H9 (cell line): ENCODE measurements around the gene RAPGEF3. TPM values are rescaled to one million over a fixed set of nuclear protein-coding genes. Genes with fewer than 3 reads are reported as not detected.

Experiments used
- DNase-seq: peaks from one replicate; pipeline ENCODE4 v3.0.0-alpha.2; 2017
- H2AFZ ChIP-seq: one replicate; pipeline ENCODE4 v1.6.1; 2013; ENCODE audit warnings: mild to moderate bottlenecking, low read length, control low read depth, moderate library complexity
- H2AK5ac ChIP-seq: 2 replicates; pipeline ENCODE4 v1.6.1; 2013; ENCODE audit warnings: low read length, control low read depth, mixed read lengths; ENCODE audit not compliant: insufficient read length
- H2BK120ac ChIP-seq: one replicate; pipeline ENCODE4 v1.6.1; 2013; ENCODE audit warnings: low read depth, mild to moderate bottlenecking, low read length, control low read depth, inconsistent platforms; ENCODE audit not compliant: poor library complexity, severe bottlenecking
- H2BK12ac ChIP-seq: 2 replicates; pipeline ENCODE4 v1.6.1; 2013; ENCODE audit warnings: low read length, control low read depth, mixed read lengths, low read depth; ENCODE audit not compliant: insufficient read length
- H2BK15ac ChIP-seq: 2 replicates; pipeline ENCODE4 v1.6.1; 2013; ENCODE audit warnings: low read depth, low read length, control low read depth
- H2BK20ac ChIP-seq: one replicate; pipeline ENCODE4 v1.6.1; 2013; ENCODE audit warnings: low read depth, mild to moderate bottlenecking, low read length, control low read depth, inconsistent platforms; ENCODE audit not compliant: poor library complexity, severe bottlenecking
- H2BK5ac ChIP-seq: 2 replicates; pipeline ENCODE4 v1.6.1; 2013; ENCODE audit warnings: low read length, control low read depth, mixed read lengths; ENCODE audit not compliant: insufficient read length
- H3K14ac ChIP-seq: 2 replicates; pipeline ENCODE4 v1.6.1; 2013; ENCODE audit warnings: low read length, control low read depth; ENCODE audit not compliant: insufficient read depth
- H3K18ac ChIP-seq: 2 replicates; pipeline ENCODE4 v1.6.1; 2013; ENCODE audit warnings: low read depth, mild to moderate bottlenecking, mixed read lengths, low read length, control low read depth; ENCODE audit not compliant: insufficient read length
- H3K23ac ChIP-seq: 2 replicates; pipeline ENCODE4 v1.6.1; 2013; ENCODE audit warnings: low read length, control low read depth, mixed read lengths, low read depth; ENCODE audit not compliant: insufficient read length
- H3K23me2 ChIP-seq: 2 replicates; pipeline ENCODE4 v1.6.1; 2013; ENCODE audit warnings: low read depth, mild to moderate bottlenecking, mixed read lengths, low read length, control low read depth; ENCODE audit not compliant: insufficient read length, poor library complexity, severe bottlenecking
- H3K27ac ChIP-seq: 2 replicates; pipeline ENCODE4 v1.5.1; 2013; ENCODE audit warnings: low read length, control low read depth, mixed read lengths, low read depth; ENCODE audit not compliant: insufficient read length
- H3K27me3 ChIP-seq: 2 replicates; pipeline ENCODE4 v1.6.1; 2013; ENCODE audit warnings: low read length, control low read depth, inconsistent platforms; ENCODE audit not compliant: insufficient read depth
- H3K4ac ChIP-seq: 2 replicates; pipeline ENCODE4 v1.6.1; 2013; ENCODE audit warnings: low read depth, mild to moderate bottlenecking, control low read depth, inconsistent platforms, low read length, moderate library complexity
- H3K4me1 ChIP-seq: 2 replicates; pipeline ENCODE4 v1.6.1; 2013; ENCODE audit warnings: low read length, control low read depth, inconsistent platforms; ENCODE audit not compliant: insufficient read depth
- H3K4me2 ChIP-seq: 2 replicates; pipeline ENCODE4 v1.6.1; 2013; ENCODE audit warnings: low read length, control low read depth, mixed read lengths; ENCODE audit not compliant: insufficient read length, insufficient read depth
- H3K56ac ChIP-seq: 2 replicates; pipeline ENCODE4 v1.6.1; 2013; ENCODE audit warnings: low read depth, mild to moderate bottlenecking, mixed read lengths, low read length, control low read depth; ENCODE audit not compliant: insufficient read length
- H3K79me1 ChIP-seq: 2 replicates; pipeline ENCODE4 v1.6.1; 2013; ENCODE audit warnings: low read depth, mild to moderate bottlenecking, moderate library complexity, low read length, control low read depth, inconsistent platforms; ENCODE audit not compliant: insufficient read depth, poor library complexity, severe bottlenecking
- H3K79me2 ChIP-seq: 2 replicates; pipeline ENCODE4 v1.6.1; 2013; ENCODE audit warnings: low read length, control low read depth, inconsistent platforms; ENCODE audit not compliant: insufficient read depth
- H3K9ac ChIP-seq: 2 replicates; pipeline ENCODE4 v1.6.1; 2013; ENCODE audit warnings: low read length, control low read depth, mixed read lengths; ENCODE audit not compliant: insufficient read length; ENCODE audit errors: extremely low read depth
- H3K9me3 ChIP-seq: one replicate; pipeline ENCODE4 v1.6.1; 2013; ENCODE audit warnings: low read depth, low read length, inconsistent platforms; ENCODE audit not compliant: control insufficient read depth
- H3T11ph ChIP-seq: one replicate; pipeline ENCODE4 v1.6.1; 2013; ENCODE audit warnings: mild to moderate bottlenecking, low read length, control low read depth, inconsistent platforms
- H4K20me1 ChIP-seq: one replicate; pipeline ENCODE4 v1.6.1; 2013; ENCODE audit not compliant: control insufficient read depth, insufficient read length, insufficient read depth
- H4K5ac ChIP-seq: 2 replicates; pipeline ENCODE4 v1.6.1; 2013; ENCODE audit warnings: low read depth, mild to moderate bottlenecking, mixed read lengths, low read length, control low read depth; ENCODE audit not compliant: insufficient read length
- H4K8ac ChIP-seq: replicated peaks from 2 replicates; pipeline ENCODE4 v1.6.1; 2013; ENCODE audit warnings: low read length, control low read depth, mixed read lengths, low read depth; ENCODE audit not compliant: insufficient read length
- H4K91ac ChIP-seq: 2 replicates; pipeline ENCODE4 v1.6.1; 2013; ENCODE audit warnings: low read depth, mild to moderate bottlenecking, moderate library complexity, mixed read lengths, low read length, control low read depth; ENCODE audit not compliant: insufficient read length
- H3K27ac Mint-ChIP-seq, 3 experiments: 2 replicates in 2 of 3; 3 replicates in 1 of 3; pipeline ENCODE4 v1.8.0; 2020 to 2021; ENCODE audit warnings: mixed read lengths in 3 of 3, mild to moderate bottlenecking in 1 of 3, moderate library complexity in 1 of 3
- H3K27me3 Mint-ChIP-seq: 2 replicates; pipeline ENCODE4 v1.8.0; 2021; ENCODE audit warnings: low read depth, mild to moderate bottlenecking, moderate library complexity, mixed read lengths
- H3K36me3 Mint-ChIP-seq, 3 experiments: 2 replicates in 2 of 3; 3 replicates in 1 of 3; pipeline ENCODE4 v1.8.0; 2020 to 2021; ENCODE audit warnings: low read depth in 3 of 3, mixed read lengths in 3 of 3; ENCODE audit not compliant: insufficient read depth in 1 of 3
- H3K4me1 Mint-ChIP-seq, 2 experiments: 2 replicates each; pipeline ENCODE4 v1.8.0; 2020; ENCODE audit warnings: mixed read lengths in 2 of 2
- H3K4me3 Mint-ChIP-seq, 2 experiments: 2 replicates in 1 of 2; 3 replicates in 1 of 2; pipeline ENCODE4 v1.8.0; 2020 to 2021; ENCODE audit warnings: mild to moderate bottlenecking in 2 of 2, mixed read lengths in 2 of 2, moderate library complexity in 1 of 2
- H3K9me3 Mint-ChIP-seq, 2 experiments: 2 replicates in 1 of 2; 3 replicates in 1 of 2; pipeline ENCODE4 v1.8.0; 2020; ENCODE audit warnings: mild to moderate bottlenecking in 2 of 2, mixed read lengths in 2 of 2, moderate library complexity in 1 of 2
- CTCF ChIP-seq: fragments of 200-600 bp; sonication (generic); conservative IDR thresholded peaks from 3 replicates; pipeline ENCODE4 v1.8.0; 2021; ENCODE audit warnings: antibody characterized with exemption, mild to moderate bottlenecking
- WGBS: extraction: QIAGEN DNeasy Blood & Tissue Kit; methylation state at CpG from one replicate; pipeline ENCODE4 v1.1.7; 2013; ENCODE audit warnings: missing lambda C conversion rate, low lambda C conversion rate, mixed read lengths; ENCODE audit not compliant: insufficient read length; ENCODE audit errors: extremely low coverage; 5-methylcytosine and 5-hydroxymethylcytosine counted together
- total RNA-seq: library from RNA; stranded (reverse); gene quantifications from 2 replicates; pipeline ENCODE4 v1.2.1, GENCODE V29; 2021

The RAPGEF3 gene
- total RNA-seq, 1 experiment from 2014 or later: 7.4 TPM

- Histone ChIP-seq H3K56ac (no peak overlapping the region), H3K23me2 (no peaks in the 10 kb centered on the region)
- WGBS: no CpG with 5 or more reads among the region's 4 CpGs
These were observed 11.6 kb downstream of the RAPGEF3 start for GRCh38 chr12:47747126-47747525.

More at GRCh38 chr12:47747126-47747525, 11.6 kb downstream of the RAPGEF3 start:
- H2BK12ac ChIP-seq: no peak overlapping the region
- H2AK5ac ChIP-seq: no peak overlapping the region
- Mint-ChIP-seq H3K4me1 (peaks cover 23 to 27% of the 10 kb centered on the region in 2 experiments), H3K4me3 (no peak overlapping the region), H3K27ac (no peak overlapping the region), H3K36me3 (peaks cover 0 to 10% (median 2%) of the 10 kb centered on the region in 3 experiments; a peak in 3 of 7 replicates), H3K9me3 (no peaks in the 10 kb centered on the region), H3K27me3 (peaks cover 7% of the 10 kb centered on the region)
- no peak overlapping the region for H2BK15ac ChIP-seq
- H4K91ac ChIP-seq: no peak overlapping the region
- H3K9ac ChIP-seq: no peak overlapping the region
- no peak overlapping the region for H4K5ac ChIP-seq
- H3K9me3 ChIP-seq: no peaks in the 10 kb centered on the region
- no peak overlapping the region for H2BK5ac ChIP-seq
- H3K27me3 ChIP-seq: no peaks in the 10 kb centered on the region
- H2AFZ ChIP-seq: no peak overlapping the region
- H2BK20ac ChIP-seq: no peak overlapping the region
- TF ChIP-seq CTCF: no peak
- no peaks in the 10 kb centered on the region for H3K79me2 ChIP-seq
- no peak overlapping the region for H3K14ac ChIP-seq
- no peak overlapping the region for H3K18ac ChIP-seq
- no peak overlapping the region for H3K4ac ChIP-seq
- H3K27ac ChIP-seq: no peak overlapping the region
- no peaks in the 10 kb centered on the region for H4K20me1 ChIP-seq
- no peak overlapping the region for H3K23ac ChIP-seq
- H3K79me1 ChIP-seq: no peaks in the 10 kb centered on the region
- no peak for DNase-seq
- no peak overlapping the region for H3T11ph ChIP-seq
- no peak overlapping the region for H4K8ac ChIP-seq
- no peak overlapping the region for H2BK120ac ChIP-seq
- H3K4me1 ChIP-seq: peaks cover 4% of the 10 kb centered on the region; the same call in 1 of the 2 replicates
- H3K4me2 ChIP-seq: no peak overlapping the region
